AG10803 (cell line): ENCODE results near the gene IYD.
A peak's percentile ranks its signal among the peaks of the same experiment; 100 is the strongest.

Source experiments
- DNase-seq: peaks from one replicate; pipeline ENCODE4 v3.0.0; 2010; ENCODE audit warnings: low read depth
- H3K4me3 ChIP-seq: 2 replicates; pipeline ENCODE4 v1.5.1; 2011; ENCODE audit warnings: mild to moderate bottlenecking, low read length, control low read depth
- TF ChIP-seq, protein P1 (sequence below): conservative IDR thresholded peaks from 2 replicates; pipeline ENCODE4 v1.5.1; 2011; ENCODE audit warnings: mild to moderate bottlenecking, low read length, control low read depth, inconsistent platforms

The IYD gene

GRCh38 chr6:150327117-150327774 lies 41.6 kb upstream of the IYD start:
- H3K4me3 ChIP-seq = no peak overlapping the region
- DNase-seq = no peak
- TF ChIP-seq, protein P1, sequence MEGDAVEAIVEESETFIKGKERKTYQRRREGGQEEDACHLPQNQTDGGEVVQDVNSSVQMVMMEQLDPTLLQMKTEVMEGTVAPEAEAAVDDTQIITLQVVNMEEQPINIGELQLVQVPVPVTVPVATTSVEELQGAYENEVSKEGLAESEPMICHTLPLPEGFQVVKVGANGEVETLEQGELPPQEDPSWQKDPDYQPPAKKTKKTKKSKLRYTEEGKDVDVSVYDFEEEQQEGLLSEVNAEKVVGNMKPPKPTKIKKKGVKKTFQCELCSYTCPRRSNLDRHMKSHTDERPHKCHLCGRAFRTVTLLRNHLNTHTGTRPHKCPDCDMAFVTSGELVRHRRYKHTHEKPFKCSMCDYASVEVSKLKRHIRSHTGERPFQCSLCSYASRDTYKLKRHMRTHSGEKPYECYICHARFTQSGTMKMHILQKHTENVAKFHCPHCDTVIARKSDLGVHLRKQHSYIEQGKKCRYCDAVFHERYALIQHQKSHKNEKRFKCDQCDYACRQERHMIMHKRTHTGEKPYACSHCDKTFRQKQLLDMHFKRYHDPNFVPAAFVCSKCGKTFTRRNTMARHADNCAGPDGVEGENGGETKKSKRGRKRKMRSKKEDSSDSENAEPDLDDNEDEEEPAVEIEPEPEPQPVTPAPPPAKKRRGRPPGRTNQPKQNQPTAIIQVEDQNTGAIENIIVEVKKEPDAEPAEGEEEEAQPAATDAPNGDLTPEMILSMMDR = no peak

GRCh38 chr6:150328744-150329405 lies 39.9 kb upstream of the IYD start:
- TF ChIP-seq, protein P1 = no peak
- DNase-seq = no peak
- H3K4me3 ChIP-seq = no peak overlapping the region

- DNase-seq = no peak
- no peak overlapping the region for H3K4me3 ChIP-seq
- TF ChIP-seq, protein P1 = no peak
Observed at GRCh38 chr6:150331344-150331743, 37.5 kb upstream of the IYD start.

DNA sequence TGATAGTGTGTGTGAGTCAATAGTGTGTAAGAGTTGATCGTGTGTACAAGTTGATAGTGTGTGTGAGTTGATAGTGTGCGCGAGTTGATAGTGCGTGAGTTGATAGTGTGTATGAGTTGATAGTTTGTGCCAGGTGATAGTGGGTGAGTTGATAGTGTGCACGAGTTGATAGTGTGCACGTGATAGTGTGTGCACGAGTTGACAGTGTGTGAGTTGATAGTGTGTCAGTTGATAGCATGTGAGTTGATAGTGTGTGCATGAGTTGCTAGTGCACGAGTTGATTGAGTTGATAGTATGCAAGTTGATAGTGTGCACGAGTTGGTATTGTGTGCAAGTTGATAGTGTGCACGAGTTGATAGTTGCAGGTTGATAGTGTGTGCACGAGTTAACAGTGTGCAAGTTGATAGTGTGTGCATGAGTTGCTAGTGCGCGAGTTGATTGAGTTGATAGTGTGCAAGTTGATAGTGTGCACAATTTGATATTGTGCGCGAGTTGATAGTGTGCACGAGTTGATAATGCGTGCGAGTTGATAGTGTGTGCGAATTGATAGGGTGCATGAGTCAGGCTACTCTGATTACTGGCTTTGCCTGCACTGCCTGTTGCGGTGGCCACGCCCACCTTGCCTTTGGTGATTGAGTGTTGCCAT lies 35.8 kb upstream of the IYD start:
- TF ChIP-seq, protein P1 = no peak
- H3K4me3 ChIP-seq = no peak overlapping the region
- no peak for DNase-seq

- H3K4me3 ChIP-seq = no peak overlapping the region
- no peak for DNase-seq
- TF ChIP-seq, protein P1 = no peak
Observed at GRCh38 chr6:150333585-150333941, 35.2 kb upstream of the IYD start.

GRCh38 chr6:150334790-150335783 lies 33.7 kb upstream of the IYD start:
- H3K4me3 ChIP-seq = no peak overlapping the region
- DNase-seq = peak; percentile 78
- TF ChIP-seq, protein P1 = peak; percentile 97
